H9 (cell line): ENCODE results near the gene PRKAG3. TPM values are rescaled to one million over a fixed set of nuclear protein-coding genes. Genes with fewer than 3 reads are reported as not detected.

ENCODE experiments used
- DNase-seq: peaks from one replicate; pipeline ENCODE4 v3.0.0-alpha.2; 2017
- H2AFZ ChIP-seq: one replicate; pipeline ENCODE4 v1.6.1; 2013; ENCODE audit warnings: mild to moderate bottlenecking, low read length, control low read depth, moderate library complexity
- H2AK5ac ChIP-seq: 2 replicates; pipeline ENCODE4 v1.6.1; 2013; ENCODE audit warnings: low read length, control low read depth, mixed read lengths; ENCODE audit not compliant: insufficient read length
- H2BK120ac ChIP-seq: one replicate; pipeline ENCODE4 v1.6.1; 2013; ENCODE audit warnings: low read depth, mild to moderate bottlenecking, low read length, control low read depth, inconsistent platforms; ENCODE audit not compliant: poor library complexity, severe bottlenecking
- H2BK12ac ChIP-seq: 2 replicates; pipeline ENCODE4 v1.6.1; 2013; ENCODE audit warnings: low read length, control low read depth, mixed read lengths, low read depth; ENCODE audit not compliant: insufficient read length
- H2BK15ac ChIP-seq: 2 replicates; pipeline ENCODE4 v1.6.1; 2013; ENCODE audit warnings: low read depth, low read length, control low read depth
- H2BK20ac ChIP-seq: one replicate; pipeline ENCODE4 v1.6.1; 2013; ENCODE audit warnings: low read depth, mild to moderate bottlenecking, low read length, control low read depth, inconsistent platforms; ENCODE audit not compliant: poor library complexity, severe bottlenecking
- H2BK5ac ChIP-seq: 2 replicates; pipeline ENCODE4 v1.6.1; 2013; ENCODE audit warnings: low read length, control low read depth, mixed read lengths; ENCODE audit not compliant: insufficient read length
- H3K14ac ChIP-seq: 2 replicates; pipeline ENCODE4 v1.6.1; 2013; ENCODE audit warnings: low read length, control low read depth; ENCODE audit not compliant: insufficient read depth
- H3K18ac ChIP-seq: 2 replicates; pipeline ENCODE4 v1.6.1; 2013; ENCODE audit warnings: low read depth, mild to moderate bottlenecking, mixed read lengths, low read length, control low read depth; ENCODE audit not compliant: insufficient read length
- H3K23ac ChIP-seq: 2 replicates; pipeline ENCODE4 v1.6.1; 2013; ENCODE audit warnings: low read length, control low read depth, mixed read lengths, low read depth; ENCODE audit not compliant: insufficient read length
- H3K23me2 ChIP-seq: 2 replicates; pipeline ENCODE4 v1.6.1; 2013; ENCODE audit warnings: low read depth, mild to moderate bottlenecking, mixed read lengths, low read length, control low read depth; ENCODE audit not compliant: insufficient read length, poor library complexity, severe bottlenecking
- H3K27ac ChIP-seq: 2 replicates; pipeline ENCODE4 v1.5.1; 2013; ENCODE audit warnings: low read length, control low read depth, mixed read lengths, low read depth; ENCODE audit not compliant: insufficient read length
- H3K27me3 ChIP-seq: 2 replicates; pipeline ENCODE4 v1.6.1; 2013; ENCODE audit warnings: low read length, control low read depth, inconsistent platforms; ENCODE audit not compliant: insufficient read depth
- H3K4ac ChIP-seq: 2 replicates; pipeline ENCODE4 v1.6.1; 2013; ENCODE audit warnings: low read depth, mild to moderate bottlenecking, control low read depth, inconsistent platforms, low read length, moderate library complexity
- H3K4me1 ChIP-seq: 2 replicates; pipeline ENCODE4 v1.6.1; 2013; ENCODE audit warnings: low read length, control low read depth, inconsistent platforms; ENCODE audit not compliant: insufficient read depth
- H3K4me2 ChIP-seq: 2 replicates; pipeline ENCODE4 v1.6.1; 2013; ENCODE audit warnings: low read length, control low read depth, mixed read lengths; ENCODE audit not compliant: insufficient read length, insufficient read depth
- H3K56ac ChIP-seq: 2 replicates; pipeline ENCODE4 v1.6.1; 2013; ENCODE audit warnings: low read depth, mild to moderate bottlenecking, mixed read lengths, low read length, control low read depth; ENCODE audit not compliant: insufficient read length
- H3K79me1 ChIP-seq: 2 replicates; pipeline ENCODE4 v1.6.1; 2013; ENCODE audit warnings: low read depth, mild to moderate bottlenecking, moderate library complexity, low read length, control low read depth, inconsistent platforms; ENCODE audit not compliant: insufficient read depth, poor library complexity, severe bottlenecking
- H3K79me2 ChIP-seq: 2 replicates; pipeline ENCODE4 v1.6.1; 2013; ENCODE audit warnings: low read length, control low read depth, inconsistent platforms; ENCODE audit not compliant: insufficient read depth
- H3K9ac ChIP-seq: 2 replicates; pipeline ENCODE4 v1.6.1; 2013; ENCODE audit warnings: low read length, control low read depth, mixed read lengths; ENCODE audit not compliant: insufficient read length; ENCODE audit errors: extremely low read depth
- H3K9me3 ChIP-seq: one replicate; pipeline ENCODE4 v1.6.1; 2013; ENCODE audit warnings: low read depth, low read length, inconsistent platforms; ENCODE audit not compliant: control insufficient read depth
- H3T11ph ChIP-seq: one replicate; pipeline ENCODE4 v1.6.1; 2013; ENCODE audit warnings: mild to moderate bottlenecking, low read length, control low read depth, inconsistent platforms
- H4K20me1 ChIP-seq: one replicate; pipeline ENCODE4 v1.6.1; 2013; ENCODE audit not compliant: control insufficient read depth, insufficient read length, insufficient read depth
- H4K5ac ChIP-seq: 2 replicates; pipeline ENCODE4 v1.6.1; 2013; ENCODE audit warnings: low read depth, mild to moderate bottlenecking, mixed read lengths, low read length, control low read depth; ENCODE audit not compliant: insufficient read length
- H4K8ac ChIP-seq: replicated peaks from 2 replicates; pipeline ENCODE4 v1.6.1; 2013; ENCODE audit warnings: low read length, control low read depth, mixed read lengths, low read depth; ENCODE audit not compliant: insufficient read length
- H4K91ac ChIP-seq: 2 replicates; pipeline ENCODE4 v1.6.1; 2013; ENCODE audit warnings: low read depth, mild to moderate bottlenecking, moderate library complexity, mixed read lengths, low read length, control low read depth; ENCODE audit not compliant: insufficient read length
- H3K27ac Mint-ChIP-seq, 3 experiments: 2 replicates in 2 of 3; 3 replicates in 1 of 3; pipeline ENCODE4 v1.8.0; 2020 to 2021; ENCODE audit warnings: mixed read lengths in 3 of 3, mild to moderate bottlenecking in 1 of 3, moderate library complexity in 1 of 3
- H3K27me3 Mint-ChIP-seq: 2 replicates; pipeline ENCODE4 v1.8.0; 2021; ENCODE audit warnings: low read depth, mild to moderate bottlenecking, moderate library complexity, mixed read lengths
- H3K36me3 Mint-ChIP-seq, 3 experiments: 2 replicates in 2 of 3; 3 replicates in 1 of 3; pipeline ENCODE4 v1.8.0; 2020 to 2021; ENCODE audit warnings: low read depth in 3 of 3, mixed read lengths in 3 of 3; ENCODE audit not compliant: insufficient read depth in 1 of 3
- H3K4me1 Mint-ChIP-seq, 2 experiments: 2 replicates each; pipeline ENCODE4 v1.8.0; 2020; ENCODE audit warnings: mixed read lengths in 2 of 2
- H3K4me3 Mint-ChIP-seq, 2 experiments: 2 replicates in 1 of 2; 3 replicates in 1 of 2; pipeline ENCODE4 v1.8.0; 2020 to 2021; ENCODE audit warnings: mild to moderate bottlenecking in 2 of 2, mixed read lengths in 2 of 2, moderate library complexity in 1 of 2
- H3K9me3 Mint-ChIP-seq, 2 experiments: 2 replicates in 1 of 2; 3 replicates in 1 of 2; pipeline ENCODE4 v1.8.0; 2020; ENCODE audit warnings: mild to moderate bottlenecking in 2 of 2, mixed read lengths in 2 of 2, moderate library complexity in 1 of 2
- WGBS: extraction: QIAGEN DNeasy Blood & Tissue Kit; methylation state at CpG from one replicate; pipeline ENCODE4 v1.1.7; 2013; ENCODE audit warnings: missing lambda C conversion rate, low lambda C conversion rate, mixed read lengths; ENCODE audit not compliant: insufficient read length; ENCODE audit errors: extremely low coverage; 5-methylcytosine and 5-hydroxymethylcytosine counted together
- total RNA-seq: library from RNA; stranded (reverse); gene quantifications from 2 replicates; pipeline ENCODE4 v1.2.1, GENCODE V29; 2021
- TF ChIP-seq, protein P1 (sequence below): fragments of 200-600 bp; sonication (generic); conservative IDR thresholded peaks from 3 replicates; pipeline ENCODE4 v1.8.0; 2021; ENCODE audit warnings: antibody characterized with exemption, mild to moderate bottlenecking

The PRKAG3 gene
- total RNA-seq, 1 experiment from 2014 or later, result not detected

GRCh38 chr2:218856896-218857243, 25.3 kb upstream of the PRKAG3 start:
- no peaks in the 10 kb centered on the region for H3K79me2 ChIP-seq
- no peaks in the 10 kb centered on the region for H3K9me3 ChIP-seq
- H4K8ac ChIP-seq, result no peak overlapping the region
- Mint-ChIP-seq H3K27me3 (peaks cover 92% of the 10 kb centered on the region), H3K4me1 (peaks cover 38 to 67% of the 10 kb centered on the region in 2 experiments), H3K4me3 (no peak overlapping the region; a peak in 1 of 5 replicates), H3K9me3 (peaks cover 0 to 3% of the 10 kb centered on the region in 2 experiments; a peak in 1 of 5 replicates), H3K36me3 (no peaks in the 10 kb centered on the region), H3K27ac (no peak overlapping the region)
- H2BK12ac ChIP-seq, result no peak overlapping the region
- no peaks in the 10 kb centered on the region for H4K20me1 ChIP-seq
- H2BK20ac ChIP-seq, result no peak overlapping the region
- H2BK120ac ChIP-seq, result no peak overlapping the region
- no peak overlapping the region for H4K5ac ChIP-seq
- no peak for DNase-seq
- no peak overlapping the region for H3K56ac ChIP-seq
- H4K91ac ChIP-seq, result no peak overlapping the region
- H3K18ac ChIP-seq, result no peak overlapping the region
- no peak overlapping the region for H3K4ac ChIP-seq
- no peak overlapping the region for H3T11ph ChIP-seq
- H3K4me1 ChIP-seq, result peaks cover 2% of the 10 kb centered on the region
- TF ChIP-seq, protein P1, sequence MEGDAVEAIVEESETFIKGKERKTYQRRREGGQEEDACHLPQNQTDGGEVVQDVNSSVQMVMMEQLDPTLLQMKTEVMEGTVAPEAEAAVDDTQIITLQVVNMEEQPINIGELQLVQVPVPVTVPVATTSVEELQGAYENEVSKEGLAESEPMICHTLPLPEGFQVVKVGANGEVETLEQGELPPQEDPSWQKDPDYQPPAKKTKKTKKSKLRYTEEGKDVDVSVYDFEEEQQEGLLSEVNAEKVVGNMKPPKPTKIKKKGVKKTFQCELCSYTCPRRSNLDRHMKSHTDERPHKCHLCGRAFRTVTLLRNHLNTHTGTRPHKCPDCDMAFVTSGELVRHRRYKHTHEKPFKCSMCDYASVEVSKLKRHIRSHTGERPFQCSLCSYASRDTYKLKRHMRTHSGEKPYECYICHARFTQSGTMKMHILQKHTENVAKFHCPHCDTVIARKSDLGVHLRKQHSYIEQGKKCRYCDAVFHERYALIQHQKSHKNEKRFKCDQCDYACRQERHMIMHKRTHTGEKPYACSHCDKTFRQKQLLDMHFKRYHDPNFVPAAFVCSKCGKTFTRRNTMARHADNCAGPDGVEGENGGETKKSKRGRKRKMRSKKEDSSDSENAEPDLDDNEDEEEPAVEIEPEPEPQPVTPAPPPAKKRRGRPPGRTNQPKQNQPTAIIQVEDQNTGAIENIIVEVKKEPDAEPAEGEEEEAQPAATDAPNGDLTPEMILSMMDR, result no peak
- peaks cover 78% of the 10 kb centered on the region for H3K27me3 ChIP-seq
- H3K9ac ChIP-seq, result no peak overlapping the region
- H2AK5ac ChIP-seq, result no peak overlapping the region
- H2AFZ ChIP-seq, result no peak overlapping the region
- peaks cover 3% of the 10 kb centered on the region for H3K23me2 ChIP-seq
- no CpG with 5 or more reads among the region's 1 CpG for whole genome bisulfite sequencing
- H3K23ac ChIP-seq, result no peak overlapping the region
- H3K14ac ChIP-seq, result no peak overlapping the region
- H3K27ac ChIP-seq, result no peak overlapping the region
- H2BK5ac ChIP-seq, result no peak overlapping the region
- no peak overlapping the region for H3K4me2 ChIP-seq
- no peaks in the 10 kb centered on the region for H3K79me1 ChIP-seq
- H2BK15ac ChIP-seq, result no peak overlapping the region
